Astrocyte (in vitro differentiated cells and primary cell): ENCODE results near the gene TRPM8. TPM values are rescaled to one million over a fixed set of nuclear protein-coding genes. Genes with fewer than 3 reads are reported as not detected.

Experiments
- DNase-seq: peaks from one replicate; pipeline ENCODE4 v3.0.0-alpha.2; 2010; ENCODE audit warnings: low read depth
- FAIRE-seq: peaks from 2 replicates; lab custom pipeline; 2011; peaks lifted over from hg19 to GRCh38; lab: Jason Lieb, UNC
- H2AFZ ChIP-seq: 2 replicates; pipeline ENCODE4 v1.6.0; 2012; ENCODE audit warnings: low read depth, low read length, inconsistent platforms
- H3K27ac ChIP-seq: 2 replicates; pipeline ENCODE4 v1.5.1; 2011; ENCODE audit warnings: low read depth, low read length, inconsistent platforms
- H3K27me3 ChIP-seq: 2 replicates; pipeline ENCODE4 v1.6.0; 2011; ENCODE audit warnings: low read length, inconsistent platforms; ENCODE audit not compliant: insufficient read depth
- H3K36me3 ChIP-seq: 2 replicates; pipeline ENCODE4 v1.5.1; 2011; ENCODE audit warnings: low read length, inconsistent platforms; ENCODE audit not compliant: insufficient read depth
- H3K4me1 ChIP-seq: 2 replicates; pipeline ENCODE4 v1.5.1; 2011; ENCODE audit warnings: low read length, inconsistent platforms; ENCODE audit not compliant: insufficient read depth
- H3K4me2 ChIP-seq: 2 replicates; pipeline ENCODE4 v1.6.0; 2012; ENCODE audit warnings: low read length, inconsistent platforms
- H3K4me3 ChIP-seq: 2 replicates; pipeline ENCODE4 v1.5.1; 2011; ENCODE audit warnings: low read depth, mild to moderate bottlenecking, low read length, inconsistent platforms; ENCODE audit not compliant: insufficient read depth
- H3K79me2 ChIP-seq: 2 replicates; pipeline ENCODE4 v1.6.0; 2012; ENCODE audit warnings: mild to moderate bottlenecking, low read length, inconsistent platforms; ENCODE audit not compliant: insufficient read depth
- H3K9ac ChIP-seq: 2 replicates; pipeline ENCODE4 v1.6.0; 2012; ENCODE audit warnings: mild to moderate bottlenecking, low read length, inconsistent platforms
- H3K9me3 ChIP-seq: 2 replicates; pipeline ENCODE4 v1.5.1; 2012; ENCODE audit warnings: low read depth, mild to moderate bottlenecking, low read length, inconsistent platforms; ENCODE audit not compliant: insufficient read depth
- H4K20me1 ChIP-seq: 2 replicates; pipeline ENCODE4 v1.6.0; 2012; ENCODE audit warnings: low read length, inconsistent platforms; ENCODE audit not compliant: insufficient read depth
- H3K27ac Mint-ChIP-seq: one replicate; pipeline ENCODE4 v1.8.0; 2021; ENCODE audit warnings: mild to moderate bottlenecking, mixed read lengths; ENCODE audit not compliant: unreplicated experiment
- H3K27me3 Mint-ChIP-seq: one replicate; pipeline ENCODE4 v1.8.0; 2021; ENCODE audit warnings: low read depth, mixed read lengths; ENCODE audit not compliant: unreplicated experiment
- H3K36me3 Mint-ChIP-seq: one replicate; pipeline ENCODE4 v1.8.0; 2021; ENCODE audit warnings: low read depth, mixed read lengths; ENCODE audit not compliant: unreplicated experiment
- H3K4me1 Mint-ChIP-seq: one replicate; pipeline ENCODE4 v1.8.0; 2021; ENCODE audit warnings: low read depth, mixed read lengths; ENCODE audit not compliant: unreplicated experiment
- H3K4me3 Mint-ChIP-seq: one replicate; pipeline ENCODE4 v1.8.0; 2021; ENCODE audit warnings: mild to moderate bottlenecking, moderate library complexity, mixed read lengths; ENCODE audit not compliant: unreplicated experiment
- H3K9me3 Mint-ChIP-seq: one replicate; pipeline ENCODE4 v1.8.0; 2021; ENCODE audit warnings: mild to moderate bottlenecking, mixed read lengths; ENCODE audit not compliant: unreplicated experiment
- CTCF ChIP-seq: IDR thresholded peaks from 2 replicates; pipeline ENCODE4 v1.5.1; 2011; ENCODE audit warnings: low read depth, mild to moderate bottlenecking, inconsistent platforms, low read length, moderate library complexity; ENCODE audit not compliant: insufficient read depth
- EZH2 ChIP-seq: IDR thresholded peaks from 2 replicates; pipeline ENCODE4 v1.6.1; 2012; ENCODE audit warnings: mild to moderate bottlenecking, low read length, inconsistent platforms; ENCODE audit not compliant: insufficient read depth
- total RNA-seq: library from RNA; stranded (reverse); gene quantifications from 2 replicates; pipeline ENCODE4 v1.2.1, GENCODE V29; 2021

TRPM8 gene
- total RNA-seq, 1 donor from 2014 or later = 0.95 TPM

GRCh38 chr2:234015861-234016260, 98.7 kb downstream of the TRPM8 start:
- Mint-ChIP-seq H3K27me3 (no peaks in the 10 kb centered on the region), H3K4me3 (no peak overlapping the region), H3K36me3 (no peaks in the 10 kb centered on the region), H3K4me1 (no peaks in the 10 kb centered on the region), H3K9me3 (no peaks in the 10 kb centered on the region), H3K27ac (no peak overlapping the region)
- Histone ChIP-seq H3K9ac (no peak overlapping the region), H3K36me3 (no peaks in the 10 kb centered on the region), H2AFZ (no peak overlapping the region), H3K27me3 (no peaks in the 10 kb centered on the region), H3K79me2 (no peaks in the 10 kb centered on the region), H3K4me2 (no peak overlapping the region), H4K20me1 (no peaks in the 10 kb centered on the region), H3K4me3 (no peak overlapping the region), H3K4me1 (no peaks in the 10 kb centered on the region), H3K27ac (no peak overlapping the region), H3K9me3 (peaks cover under 1% of the 10 kb centered on the region)
- DNase-seq = no peak
- TF ChIP-seq EZH2 (no peak), CTCF (no peak)
- FAIRE-seq = no peak

GRCh38 chr2:234019896-234020295, 102.7 kb downstream of the TRPM8 start:
- H3K4me3 ChIP-seq = no peak overlapping the region
- H3K4me1 ChIP-seq = no peaks in the 10 kb centered on the region
- peaks cover 16% of the 10 kb centered on the region for H3K9me3 Mint-ChIP-seq
- H3K4me1 Mint-ChIP-seq = no peaks in the 10 kb centered on the region
- H3K9ac ChIP-seq = no peak overlapping the region
- H3K79me2 ChIP-seq = no peaks in the 10 kb centered on the region
- H3K4me3 Mint-ChIP-seq = no peak overlapping the region
- H4K20me1 ChIP-seq = no peaks in the 10 kb centered on the region
- no peaks in the 10 kb centered on the region for H3K27me3 ChIP-seq
- peaks cover 4% of the 10 kb centered on the region for H3K36me3 Mint-ChIP-seq
- H3K27ac Mint-ChIP-seq = no peak overlapping the region
- no peak overlapping the region for H3K27ac ChIP-seq
- peaks cover 4% of the 10 kb centered on the region for H3K9me3 ChIP-seq
- H2AFZ ChIP-seq = no peak overlapping the region
- peaks cover 3% of the 10 kb centered on the region for H3K27me3 Mint-ChIP-seq
- H3K4me2 ChIP-seq = no peak overlapping the region
- FAIRE-seq (no peak), DNase-seq (no peak)
- TF ChIP-seq EZH2 (no peak), CTCF (no peak)
- no peaks in the 10 kb centered on the region for H3K36me3 ChIP-seq

- Histone ChIP-seq H3K36me3 (no peaks in the 10 kb centered on the region), H3K27ac (no peak overlapping the region), H4K20me1 (no peaks in the 10 kb centered on the region), H3K9ac (no peak overlapping the region), H3K4me2 (no peak overlapping the region), H3K79me2 (no peaks in the 10 kb centered on the region), H2AFZ (no peak overlapping the region), H3K27me3 (no peaks in the 10 kb centered on the region), H3K4me3 (no peak overlapping the region), H3K9me3 (peaks cover 4% of the 10 kb centered on the region), H3K4me1 (no peaks in the 10 kb centered on the region)
- Mint-ChIP-seq H3K36me3 (peaks cover 4% of the 10 kb centered on the region), H3K27ac (no peak overlapping the region), H3K4me1 (no peaks in the 10 kb centered on the region), H3K4me3 (no peak overlapping the region), H3K9me3 (peaks cover 16% of the 10 kb centered on the region), H3K27me3 (peaks cover 3% of the 10 kb centered on the region)
- DNase-seq (no peak), FAIRE-seq (no peak)
- TF ChIP-seq CTCF (no peak), EZH2 (no peak)
These were observed 103.2 kb downstream of the TRPM8 start for GRCh38 chr2:234020332-234020731.
